ENCODE results near the gene COL11A1.

The COL11A1 gene

GRCh38 chr1:103110701-103111100, 2.4 kb upstream of the COL11A1 start:
- H3K4me3 ChIP-seq (ENCODE audit: low read depth, low read length), result no peak overlapping the region
- no peak for DNase-seq (ENCODE audit: low read depth)
- TF ChIP-seq CTCF (IDR thresholded peaks at IDR 0.05; ENCODE audit: low read depth, low read length, missing control alignments), result no peak

GRCh38 chr1:103109311-103109920, 1.1 kb upstream of the COL11A1 start:
- DNase-seq (ENCODE audit: low read depth), result no peak
- H3K4me3 ChIP-seq (ENCODE audit: low read depth, low read length), result no peak overlapping the region
- no peak for TF ChIP-seq CTCF (IDR thresholded peaks at IDR 0.05; ENCODE audit: low read depth, low read length, missing control alignments)

GRCh38 chr1:103107741-103108375, 464 bp downstream of the COL11A1 start:
- DNase-seq (ENCODE audit: low read depth), result no peak
- TF ChIP-seq CTCF (IDR thresholded peaks at IDR 0.05; ENCODE audit: low read depth, low read length, missing control alignments), result no peak
- H3K4me3 ChIP-seq (ENCODE audit: low read depth, low read length), result no peak overlapping the region

- TF ChIP-seq CTCF (IDR thresholded peaks at IDR 0.05; ENCODE audit: low read depth, low read length, missing control alignments), result no peak
- H3K4me3 ChIP-seq (ENCODE audit: low read depth, low read length), result no peak overlapping the region
- DNase-seq (ENCODE audit: low read depth), result peak; percentile 2
These were observed 1.6 kb downstream of the COL11A1 start for GRCh38 chr1:103106426-103107341.

- TF ChIP-seq CTCF (IDR thresholded peaks at IDR 0.05; ENCODE audit: low read depth, low read length, missing control alignments), result no peak
- H3K4me3 ChIP-seq (ENCODE audit: low read depth, low read length), result no peak overlapping the region
- no peak for DNase-seq (ENCODE audit: low read depth)
These were observed 6.9 kb downstream of the COL11A1 start for GRCh38 chr1:103101399-103101798.

GRCh38 chr1:103089221-103089620, 19.1 kb downstream of the COL11A1 start:
- TF ChIP-seq CTCF (IDR thresholded peaks at IDR 0.05; ENCODE audit: low read depth, low read length, missing control alignments), result no peak
- H3K4me3 ChIP-seq (ENCODE audit: low read depth, low read length), result no peak overlapping the region
- no peak for DNase-seq (ENCODE audit: low read depth)
